A673 (cell line): ENCODE data around the gene MSI2.

Experiments
- CTCF ChIP-seq: fragments of 300-800, 200-600 bp; sonication (generic); conservative IDR thresholded peaks from 2 replicates; pipeline ENCODE4 v1.5.1; 2017; ENCODE audit warnings: low read depth, mild to moderate bottlenecking, antibody characterized with exemption, low read length, moderate library complexity, mixed read lengths
- EZH2 ChIP-seq: fragments of 200-600 bp; sonication (generic); IDR thresholded peaks from 2 replicates; pipeline ENCODE4 v1.6.1; 2017; ENCODE audit warnings: borderline replicate concordance, low read depth, mild to moderate bottlenecking, mixed read lengths, antibody characterized with exemption, low read length; ENCODE audit not compliant: poor library complexity, severe bottlenecking

GRCh38 chr17:57397402-57397801 lies 141.1 kb downstream of the MSI2 start:
- TF ChIP-seq CTCF (no peak), EZH2 (no peak)
